OCI-LY7 (cell line): Measurements from ENCODE around the gene PTPRQ.

Source experiments
- CTCF ChIP-seq: fragments of 200-600 bp; sonication (generic); conservative IDR thresholded peaks from 2 replicates; pipeline ENCODE4 v1.5.1; 2014; ENCODE audit warnings: mild to moderate bottlenecking, antibody characterized with exemption, low read length, moderate library complexity, mixed read lengths
- EZH2phosphoT487 ChIP-seq: fragments of 200-600 bp; sonication (generic); IDR thresholded peaks from 2 replicates; pipeline ENCODE4 v1.6.1; 2018; ENCODE audit warnings: low read depth, borderline replicate concordance, mild to moderate bottlenecking, mixed run types, antibody characterized with exemption, low read length, moderate library complexity, mixed read lengths

- TF ChIP-seq CTCF (no peak), EZH2phosphoT487 (no peak)
Measured at GRCh38 chr12:80442426-80443222, 1.4 kb upstream of the PTPRQ start.
